ENCODE data around the gene SH3RF2. TPM values are rescaled to one million over a fixed set of nuclear protein-coding genes. Genes with fewer than 3 reads are reported as not detected.

SH3RF2 gene
- total RNA-seq, 3 donors from 2014 or later: 6.6 to 9.5 (median 9.4) TPM

DNA sequence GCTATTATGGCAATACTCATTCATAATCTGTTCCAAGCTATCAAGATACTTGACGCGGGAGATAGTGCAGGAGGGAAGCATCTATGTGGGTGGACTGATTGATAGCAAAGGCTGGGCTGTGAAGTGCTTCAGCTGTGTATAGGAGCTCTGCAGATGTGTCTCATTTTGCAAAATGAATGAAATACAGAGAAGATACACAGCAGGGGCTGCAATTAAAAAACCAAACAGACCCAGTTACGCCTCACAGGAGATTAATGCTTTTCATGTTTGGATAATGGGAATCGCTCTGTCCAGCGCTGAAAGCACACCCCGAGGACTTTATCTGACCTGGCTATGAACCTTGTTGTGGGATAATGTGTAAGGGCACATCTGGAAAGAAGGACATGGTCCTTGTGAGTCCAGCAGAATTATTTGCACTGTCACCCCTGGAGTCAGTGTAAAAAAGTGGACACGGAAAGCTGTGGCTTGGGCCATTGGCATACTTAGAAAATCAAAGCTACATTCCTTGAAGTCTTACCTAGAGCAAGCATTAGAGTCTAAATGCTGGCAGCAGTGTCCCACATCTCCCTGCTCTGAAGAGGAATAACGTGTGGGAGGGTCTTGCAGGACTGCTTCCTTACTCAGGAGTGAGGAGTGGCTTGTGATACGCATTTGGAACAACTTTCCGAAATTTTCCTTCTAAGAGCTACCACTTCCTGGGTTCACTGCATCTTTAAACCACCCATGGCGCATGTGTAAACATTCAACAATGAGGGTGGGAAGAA, 2.6 kb downstream of the SH3RF2 start:
- intact Hi-C loops (cut with DNase I; ENCODE audit: low total_unique reads): no loop called here
- peak overlapping the region in 2 of 3 donors; percentile 56 to 72 for H3K4me3 ChIP-seq
- DNase-seq (ENCODE audit: low spot score in 2 of 2): no peak

DNA sequence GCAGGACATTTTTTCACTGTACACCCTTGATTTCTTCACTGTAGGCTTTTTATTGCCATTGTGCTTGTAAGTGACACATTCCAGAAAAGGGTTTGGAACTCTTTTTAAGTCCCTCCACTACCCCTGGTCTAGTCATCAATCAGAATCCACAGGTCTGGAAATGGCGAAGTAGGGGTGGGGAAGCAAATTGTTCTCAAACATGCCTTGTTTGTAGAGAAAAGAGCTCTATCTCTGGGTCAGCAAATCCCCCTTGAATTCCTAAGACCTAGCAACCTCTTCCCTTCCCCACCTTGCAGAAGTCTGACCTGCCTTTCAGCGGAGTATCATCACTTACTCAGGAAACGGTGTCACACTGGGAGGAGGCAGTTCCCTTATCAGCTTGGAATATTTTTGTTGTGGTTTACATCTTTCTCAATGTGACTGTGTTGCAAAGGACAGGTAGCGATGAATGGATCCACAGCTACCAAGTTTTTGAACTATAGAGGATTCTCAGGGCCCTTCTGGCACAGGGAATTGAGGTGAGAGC, 3.2 kb downstream of the SH3RF2 start:
- no peak for DNase-seq (ENCODE audit: low spot score in 2 of 2)
- Histone ChIP-seq H3K4me3 (peak overlapping the region in 1 of 3 donors; percentile 56), H3K27me3 (no peaks in the 10 kb centered on the region), H3K27ac (peak overlapping the region; percentile 33 to 76), H3K36me3 (no peaks in the 10 kb centered on the region), H3K4me1 (no peaks in the 10 kb centered on the region), H3K9me3 (no peaks in the 10 kb centered on the region)
- TF ChIP-seq POLR2AphosphoS5 (IDR thresholded peaks at IDR 0.05) (no peak), POLR2A (IDR thresholded peaks at IDR 0.05) (no peak)
- TF ChIP-seq, protein P1, sequence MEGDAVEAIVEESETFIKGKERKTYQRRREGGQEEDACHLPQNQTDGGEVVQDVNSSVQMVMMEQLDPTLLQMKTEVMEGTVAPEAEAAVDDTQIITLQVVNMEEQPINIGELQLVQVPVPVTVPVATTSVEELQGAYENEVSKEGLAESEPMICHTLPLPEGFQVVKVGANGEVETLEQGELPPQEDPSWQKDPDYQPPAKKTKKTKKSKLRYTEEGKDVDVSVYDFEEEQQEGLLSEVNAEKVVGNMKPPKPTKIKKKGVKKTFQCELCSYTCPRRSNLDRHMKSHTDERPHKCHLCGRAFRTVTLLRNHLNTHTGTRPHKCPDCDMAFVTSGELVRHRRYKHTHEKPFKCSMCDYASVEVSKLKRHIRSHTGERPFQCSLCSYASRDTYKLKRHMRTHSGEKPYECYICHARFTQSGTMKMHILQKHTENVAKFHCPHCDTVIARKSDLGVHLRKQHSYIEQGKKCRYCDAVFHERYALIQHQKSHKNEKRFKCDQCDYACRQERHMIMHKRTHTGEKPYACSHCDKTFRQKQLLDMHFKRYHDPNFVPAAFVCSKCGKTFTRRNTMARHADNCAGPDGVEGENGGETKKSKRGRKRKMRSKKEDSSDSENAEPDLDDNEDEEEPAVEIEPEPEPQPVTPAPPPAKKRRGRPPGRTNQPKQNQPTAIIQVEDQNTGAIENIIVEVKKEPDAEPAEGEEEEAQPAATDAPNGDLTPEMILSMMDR (IDR thresholded peaks at IDR 0.05): no peak
- intact Hi-C loops (cut with DNase I; ENCODE audit: low total_unique reads): no loop called here

More for the DNA sequence above, 2.6 kb downstream of the SH3RF2 start:
- no peak for TF ChIP-seq POLR2A (IDR thresholded peaks at IDR 0.05)
- TF ChIP-seq POLR2AphosphoS5 (IDR thresholded peaks at IDR 0.05): no peak
- TF ChIP-seq, protein P1 (IDR thresholded peaks at IDR 0.05): no peak
- no peaks in the 10 kb centered on the region for H3K9me3 ChIP-seq
- H3K27ac ChIP-seq: peak overlapping the region; percentile 73 to 76
- H3K27me3 ChIP-seq: no peaks in the 10 kb centered on the region
- no peaks in the 10 kb centered on the region for H3K36me3 ChIP-seq
- H3K4me1 ChIP-seq: no peaks in the 10 kb centered on the region

DNA sequence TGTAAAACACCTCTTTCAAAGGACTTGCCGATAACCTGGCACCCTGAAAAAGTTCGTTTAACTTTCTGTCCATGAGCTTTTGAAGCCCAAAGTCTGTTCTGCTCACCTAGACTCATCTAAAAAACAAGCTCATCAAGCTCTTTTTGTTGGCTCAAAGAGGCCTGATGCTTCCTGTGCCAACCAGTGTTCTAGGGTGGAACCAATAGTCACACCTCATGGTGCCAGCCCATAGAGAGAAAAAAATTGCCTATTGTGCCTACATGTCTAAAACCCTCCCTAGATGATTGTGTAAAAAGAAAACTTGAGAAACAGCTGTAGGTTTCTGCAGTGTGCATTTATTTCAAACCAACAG, 4.7 kb downstream of the SH3RF2 start:
- intact Hi-C loops (cut with DNase I; ENCODE audit: low total_unique reads): no loop called here
- H3K27me3 ChIP-seq: no peaks in the 10 kb centered on the region

DNA sequence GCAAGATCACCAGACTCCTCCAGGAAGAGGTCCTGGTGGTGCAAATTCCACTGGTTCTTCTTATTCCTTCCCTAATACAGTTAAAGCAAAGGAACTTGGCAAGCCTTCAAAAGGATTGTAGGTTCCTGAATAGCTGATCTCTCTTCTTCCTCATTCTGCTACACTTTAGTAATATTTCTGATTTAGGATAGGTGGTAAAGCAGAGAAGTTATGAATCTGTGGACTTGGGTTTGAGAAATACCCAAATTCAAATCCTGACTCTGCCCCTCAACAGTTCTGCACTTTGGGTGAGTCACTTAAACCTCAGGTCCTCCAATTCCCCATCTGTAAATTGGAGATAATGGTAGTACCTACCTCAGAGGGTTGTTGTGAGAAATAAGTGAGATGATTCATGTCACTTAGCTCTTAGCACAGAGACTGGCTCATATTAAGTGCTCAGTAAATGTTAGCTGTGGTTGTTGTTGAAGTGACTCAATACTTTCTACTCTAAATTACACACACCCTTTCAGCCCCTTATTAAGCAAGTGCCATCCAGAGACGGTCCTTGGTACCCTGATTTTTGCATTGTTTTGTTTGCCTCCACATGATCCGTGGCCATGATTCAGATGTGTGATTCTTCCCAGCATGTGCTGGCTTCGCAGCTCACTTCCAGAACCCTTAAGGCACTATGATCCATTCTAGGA, 5.2 kb downstream of the SH3RF2 start:
- DNase-seq (ENCODE audit: low spot score in 2 of 2): no peak
- H3K36me3 ChIP-seq: no peaks in the 10 kb centered on the region
- H3K9me3 ChIP-seq: no peaks in the 10 kb centered on the region
- no peaks in the 10 kb centered on the region for H3K4me1 ChIP-seq
- peak overlapping the region in 1 of 2 donors; percentile 19 for H3K27ac ChIP-seq
- H3K27me3 ChIP-seq: no peaks in the 10 kb centered on the region
- no peak overlapping the region for H3K4me3 ChIP-seq
- intact Hi-C loops (cut with DNase I; ENCODE audit: low total_unique reads): no loop called here
- TF ChIP-seq, protein P1 (IDR thresholded peaks at IDR 0.05): no peak
- TF ChIP-seq POLR2A (IDR thresholded peaks at IDR 0.05) (no peak), POLR2AphosphoS5 (IDR thresholded peaks at IDR 0.05) (no peak)

More for the DNA sequence above, 4.7 kb downstream of the SH3RF2 start:
- Histone ChIP-seq H3K9me3 (no peaks in the 10 kb centered on the region), H3K4me1 (no peaks in the 10 kb centered on the region), H3K4me3 (no peak overlapping the region), H3K36me3 (no peaks in the 10 kb centered on the region), H3K27ac (peak overlapping the region in 1 of 2 donors; percentile 19)
- TF ChIP-seq, protein P1 (IDR thresholded peaks at IDR 0.05): no peak
- no peak for TF ChIP-seq POLR2AphosphoS5 (IDR thresholded peaks at IDR 0.05)
- no peak for TF ChIP-seq POLR2A (IDR thresholded peaks at IDR 0.05)
- peak in 1 of 2 donors; percentile 30 for DNase-seq (ENCODE audit: low spot score in 2 of 2)

DNA sequence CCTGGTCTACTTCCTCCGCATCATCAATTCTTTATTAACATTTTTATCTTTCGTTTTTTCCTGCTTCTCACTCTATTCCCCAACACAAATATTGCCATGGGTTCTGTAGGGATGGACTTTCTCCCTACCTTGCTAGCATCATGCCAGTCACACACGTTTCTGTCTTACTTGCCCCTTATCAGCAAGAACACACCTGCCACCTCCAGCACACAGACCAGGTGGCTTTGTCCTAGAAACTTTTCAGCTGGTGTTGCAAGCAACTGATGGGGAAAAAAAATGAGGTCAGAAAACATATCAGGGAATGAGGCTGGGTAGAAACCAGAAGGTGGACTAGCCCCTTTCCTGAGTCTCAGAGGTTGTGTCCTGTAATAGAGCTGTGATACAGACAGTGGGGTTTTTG, 5.8 kb downstream of the SH3RF2 start:
- Histone ChIP-seq H3K36me3 (no peaks in the 10 kb centered on the region), H3K27ac (no peak overlapping the region), H3K4me1 (no peaks in the 10 kb centered on the region), H3K4me3 (no peak overlapping the region), H3K27me3 (no peaks in the 10 kb centered on the region), H3K9me3 (no peaks in the 10 kb centered on the region)
- no peak for DNase-seq (ENCODE audit: low spot score in 2 of 2)
- no peak for TF ChIP-seq POLR2A (IDR thresholded peaks at IDR 0.05)
- no peak for TF ChIP-seq POLR2AphosphoS5 (IDR thresholded peaks at IDR 0.05)
- TF ChIP-seq, protein P1 (IDR thresholded peaks at IDR 0.05): no peak
- intact Hi-C loops (cut with DNase I; ENCODE audit: low total_unique reads): no loop called here
